Ovary (tissue), 9 donors: ENCODE measurements around the gene SRRT. TPM values are rescaled to one million over a fixed set of nuclear protein-coding genes. Genes with fewer than 3 reads are reported as not detected.

Experiments
- DNase-seq, 5 donors: peaks; one replicate each; pipeline ENCODE4 v3.0.0-alpha.2; 2019 to 2020
- H3K27ac ChIP-seq, 2 donors: fragments of 200-600 bp; one replicate each; pipeline versions ENCODE4 v1.5.1 to v1.8.0; 2019 to 2022
- H3K27me3 ChIP-seq: fragments of 200-600 bp; one replicate; pipeline ENCODE4 v1.8.0; 2022
- H3K36me3 ChIP-seq: fragments of 200-600 bp; sonication (generic); one replicate; pipeline ENCODE4 v1.5.1; 2019
- H3K4me1 ChIP-seq: one replicate; pipeline ENCODE4 v1.8.1; 2013; ENCODE audit warnings: mild to moderate bottlenecking, moderate library complexity; ENCODE audit not compliant: insufficient read depth
- H3K4me3 ChIP-seq: fragments of 200-600 bp; sonication (generic); one replicate; pipeline ENCODE4 v1.5.1; 2017
- H3K9me3 ChIP-seq, 2 donors: fragments of 200-600 bp in 1 of 2; sonication (generic) in 1 of 2; one replicate each; pipeline versions ENCODE4 v1.5.1 to v1.8.1; 2013 to 2019; ENCODE audit warnings: mild to moderate bottlenecking in 1 of 2, moderate library complexity in 1 of 2
- CTCF ChIP-seq, 3 donors: fragments of 450-650 bp in 2 of 3; fragments of 200-600 bp in 1 of 3; IDR thresholded peaks; one replicate each; pipeline versions ENCODE4 v1.5.1 to v1.8.0; 2016 to 2022; ENCODE audit warnings: antibody characterized with exemption in 3 of 3, mild to moderate bottlenecking in 1 of 3
- EP300 ChIP-seq: sonication (generic); formaldehyde crosslinking; IDR thresholded peaks from one replicate; pipeline ENCODE4 v1.6.1; 2017; ENCODE audit warnings: antibody characterized with exemption
- POLR2A ChIP-seq: fragments of 450-650 bp; IDR thresholded peaks from one replicate; pipeline ENCODE4 v1.6.1; 2017; ENCODE audit warnings: antibody characterized with exemption, mild to moderate bottlenecking, moderate library complexity
- WGBS, 3 donors: extraction: QIAGEN DNeasy Blood & Tissue Kit in 1 of 3; methylation state at CpG; one replicate each; pipeline versions ENCODE4 v1.1.5 to v1.1.7; 2013 to 2017; 5-methylcytosine and 5-hydroxymethylcytosine counted together
- intact Hi-C, 4 donors: fragments of 100-400 bp; cut with DNase I; formaldehyde crosslinking; loops; one replicate each; pipeline versions ENCODE4 v1.11.0 to v1.15.1; 2022 to 2023
- polyA plus RNA-seq, 2 donors: library from polyadenylated mRNA; stranded (reverse); fragments of 200-250 nt in 1 of 2; fragments of 350-450 nt in 1 of 2; fragmentation: Illumina TruSeq in 1 of 2; extraction: RNeasy Lipid Tissue Mini Kit (QIAGEN cat#74804) in 1 of 2; gene quantifications; one replicate each; pipeline ENCODE4 v1.2.3, GENCODE V29; 2013 to 2014
- total RNA-seq, 7 donors: library from RNA; depleted of rRNA in 2 of 7; stranded (reverse); fragments of >200 nt in 2 of 7; fragmentation: NEBNext Ultra II Directional in 3 of 7; extraction: Animal tissue kit (Norgen Biotek cat#: 25700) in 3 of 7; gene quantifications; one replicate each; pipeline versions ENCODE4 v1.1.0 to v1.2.4, GENCODE V29; 2016 to 2023
- donor health status: DM: no; HTN: no; CAD: no; lungs with moderate emphysema.
- donor health status: DM: no; HTN: no; CAD: no.
- donor health status: Bipolar disorder and iron deficiency.
- donor health status: DM: yes; HTN: yes; CAD: no.
- donor health status: DM: no; HTN: no; CAD: no.
- donor health status: DM: yes; HTN: yes; CAD: no.

SRRT gene
- total and polyA plus RNA-seq, 9 donors = 45.8 to 191 (median 135) TPM

DNA sequence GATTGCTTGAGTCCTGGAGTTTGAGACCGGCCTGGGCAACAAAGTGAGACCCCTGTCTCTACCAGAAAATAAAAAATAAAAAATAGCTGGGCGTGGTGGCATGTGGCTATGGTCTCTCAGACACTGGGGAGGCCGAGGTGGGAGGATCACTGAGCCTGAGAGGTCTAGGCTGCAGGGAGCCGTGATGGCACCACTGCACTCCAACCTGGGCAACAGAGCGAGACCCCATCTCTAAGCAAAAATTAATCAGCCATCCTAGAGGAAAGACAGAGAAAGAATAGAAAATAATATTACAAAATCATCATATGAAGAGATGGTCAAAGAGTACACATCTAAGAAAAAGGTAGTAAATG is 42.6 kb upstream of the SRRT start:
- H3K9me3 ChIP-seq = no peaks in the 10 kb centered on the region
- intact Hi-C loops = no loop called here
- H3K36me3 ChIP-seq = no peaks in the 10 kb centered on the region
- no peak overlapping the region for H3K27ac ChIP-seq
- no peak overlapping the region for H3K4me3 ChIP-seq
- no peaks in the 10 kb centered on the region for H3K27me3 ChIP-seq
- H3K4me1 ChIP-seq = peaks cover 10% of the 10 kb centered on the region
- 92 to 95% (median 92%) methylated on average over 5 of the region's 5 CpGs for WGBS, 3 donors
- DNase-seq = no peak
- no peak for TF ChIP-seq POLR2A
- TF ChIP-seq CTCF (IDR thresholded peaks at IDR 0.05) = no peak
- TF ChIP-seq EP300 = no peak

DNA sequence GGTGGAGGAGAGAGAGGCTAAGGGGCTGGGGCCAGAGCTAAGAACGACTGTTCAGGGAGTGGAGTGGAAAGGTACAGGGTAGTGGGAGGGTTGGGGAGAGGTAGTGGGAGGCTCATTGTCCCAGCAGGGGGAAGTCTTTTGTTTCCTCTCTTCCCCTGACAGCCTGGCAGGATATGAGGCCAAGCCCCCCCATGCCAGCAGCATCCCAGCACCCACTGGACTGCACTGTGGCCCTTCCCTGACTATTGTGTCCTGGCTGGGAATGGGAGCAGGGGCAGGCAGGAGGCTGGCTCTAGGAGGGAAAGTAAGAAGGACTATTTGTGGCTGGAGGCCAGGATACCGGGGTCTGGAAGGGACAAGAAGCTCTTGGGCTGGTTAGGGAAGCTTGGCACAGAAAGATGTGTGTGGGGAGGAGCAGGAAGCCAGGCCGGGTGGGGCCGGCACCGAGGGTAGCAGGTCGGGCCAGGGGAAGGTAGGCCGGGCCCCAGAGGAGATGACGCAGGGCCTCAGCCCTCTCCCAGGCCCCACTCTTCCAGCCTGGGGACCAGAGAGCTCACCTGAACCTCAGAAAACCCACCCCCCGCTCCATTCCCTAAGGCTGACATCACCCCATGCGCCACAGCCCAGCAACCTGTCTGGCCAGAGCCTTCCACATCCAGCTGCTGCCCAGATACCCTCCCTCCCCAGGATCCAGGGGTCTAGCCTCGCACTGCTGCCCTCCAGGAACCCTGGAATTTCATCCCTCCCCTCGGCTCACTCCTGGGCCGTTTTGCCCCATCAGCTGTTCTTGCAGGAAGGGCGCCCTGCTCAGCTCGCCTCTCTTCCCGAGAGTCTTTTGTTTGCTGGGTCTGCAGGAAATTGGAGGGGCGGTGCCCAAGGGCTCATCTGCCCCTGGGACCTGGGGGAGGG is 38.7 kb upstream of the SRRT start:
- H3K4me3 ChIP-seq = no peak overlapping the region
- WGBS, 3 donors = 38 to 61% (median 47%) methylated on average over 17 of the region's 17 CpGs
- no peak for TF ChIP-seq EP300
- no peak for TF ChIP-seq POLR2A
- no peak for TF ChIP-seq CTCF (IDR thresholded peaks at IDR 0.05)

DNA sequence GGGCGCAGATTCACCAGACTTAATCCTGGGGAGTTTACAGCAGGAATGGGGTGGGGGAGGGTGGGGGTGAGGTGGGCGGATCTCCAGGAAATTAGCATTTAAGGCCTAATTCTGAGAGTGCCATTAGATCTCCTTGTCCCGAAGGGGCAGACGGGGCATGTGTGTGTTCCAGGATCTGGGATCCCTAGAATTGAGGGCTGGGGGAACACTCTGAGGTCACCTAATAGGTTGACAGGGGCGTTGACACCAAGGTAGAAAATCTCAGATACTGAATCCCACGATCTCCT is 38.1 kb upstream of the SRRT start:
- Histone ChIP-seq H3K36me3 (no peaks in the 10 kb centered on the region), H3K4me3 (peak overlapping the region; percentile 40), H3K4me1 (peaks cover 3% of the 10 kb centered on the region), H3K27ac (peak overlapping the region in 1 of 2 donors; percentile 69), H3K27me3 (no peaks in the 10 kb centered on the region), H3K9me3 (no peaks in the 10 kb centered on the region)
- intact Hi-C loops = loop anchor here in 3 of 4 donors (5.0 kb wide), 2 partner anchors 34 to 129 kb away; partner anchors contain the start of gene POP7 (in 1 of the 3)
- TF ChIP-seq POLR2A (no peak), CTCF (IDR thresholded peaks at IDR 0.05) (no peak), EP300 (no peak)
- no peak for DNase-seq
- WGBS, 3 donors = 23 to 33% (median 26%) methylated on average over 6 of the region's 6 CpGs

More for the DNA sequence above, 38.7 kb upstream of the SRRT start:
- H3K9me3 ChIP-seq = no peaks in the 10 kb centered on the region
- no peaks in the 10 kb centered on the region for H3K36me3 ChIP-seq
- peak overlapping the region; percentile 21 to 69 for H3K27ac ChIP-seq
- H3K27me3 ChIP-seq = no peaks in the 10 kb centered on the region
- intact Hi-C loops = loop anchor here in 3 of 4 donors (5.0 kb wide), 2 partner anchors 34 to 129 kb away; partner anchors contain the start of gene POP7 (in 1 of the 3)
- H3K4me1 ChIP-seq = peaks cover 3% of the 10 kb centered on the region
- peak in 4 of 5 donors; percentile 43 to 57 (median 52) for DNase-seq

- Histone ChIP-seq H3K27ac (peak overlapping the region in 1 of 2 donors; percentile 69), H3K27me3 (no peaks in the 10 kb centered on the region), H3K9me3 (no peaks in the 10 kb centered on the region), H3K36me3 (no peaks in the 10 kb centered on the region), H3K4me3 (peak overlapping the region; percentile 40), H3K4me1 (peaks cover 3% of the 10 kb centered on the region)
- intact Hi-C loops = loop anchor here in 3 of 4 donors (5.0 kb wide), 2 partner anchors 35 to 130 kb away; partner anchors contain the start of gene POP7 (in 1 of the 3)
- 1 to 2% (median 2%) methylated on average over 37 of the region's 37 CpGs for WGBS, 3 donors
- DNase-seq = peak; percentile 89 to 94 (median 92)
- TF ChIP-seq POLR2A (peak; percentile 50), EP300 (no peak)
Measured at GRCh38 chr7:100837099-100837836, 37.6 kb upstream of the SRRT start.
